MM.1S (cell line): Measurements from ENCODE around the gene B4GALT6.

Experiments used
- CTCF ChIP-seq: fragments of 300-600 bp; sonication (generic); IDR thresholded peaks from 2 replicates; pipeline ENCODE4 v1.5.1; 2016; ENCODE audit warnings: antibody characterized with exemption, low read length, mixed read lengths
- EZH2 ChIP-seq: fragments of 300-600 bp; sonication (generic); optimal IDR thresholded peaks from 2 replicates; pipeline ENCODE3; 2017; ENCODE audit warnings: low read depth, mild to moderate bottlenecking, antibody characterized with exemption, low read length, mixed read lengths
- EZH2phosphoT487 ChIP-seq: fragments of 300-600 bp; sonication (generic); IDR thresholded peaks from 2 replicates; pipeline ENCODE4 v1.6.1; 2018; ENCODE audit warnings: antibody characterized with exemption, low read length

DNA sequence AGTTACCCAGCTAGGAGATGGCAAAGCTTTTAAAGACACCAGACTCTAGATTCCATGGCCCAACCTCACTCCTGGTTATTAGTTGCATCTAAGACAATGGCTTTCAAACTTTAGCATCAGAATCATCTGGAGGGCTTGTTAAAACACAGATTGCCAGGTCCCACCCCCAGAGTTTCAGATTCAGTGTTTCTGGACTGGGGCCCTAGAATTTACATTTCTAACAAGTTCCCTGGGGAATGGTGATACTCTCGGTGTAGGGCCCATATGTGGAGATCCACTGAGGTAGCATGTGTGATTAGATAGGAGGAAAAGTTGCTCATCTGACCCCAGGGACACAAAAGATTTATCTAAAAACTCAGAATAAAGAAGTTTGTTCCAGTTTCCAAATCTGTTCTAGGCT lies 107.2 kb downstream of the B4GALT6 start:
- TF ChIP-seq CTCF (no peak), EZH2 (no peak), EZH2phosphoT487 (no peak)
